Panc1 (cell line): ENCODE measurements around the gene PPP2R5D. TPM values are rescaled to one million over a fixed set of nuclear protein-coding genes. Genes with fewer than 3 reads are reported as not detected.

ENCODE experiments used
- ATAC-seq: fragments of 200-7000 bp; cut with Tn5 transposase; 2 replicates; pipeline ENCODE4 v1.9.1; 2020; ENCODE audit warnings: mild to moderate bottlenecking, moderate library complexity
- BruUV-seq: library from RNA; stranded (reverse); fragments of 400-500 nt; replicated peaks from 2 replicates; lab custom pipeline; 2021; lab: Mats Ljungman, UMichigan
- CTCF ChIA-PET: fragments of 300-600 bp; sonication (Branson Sonifier 250); formaldehyde crosslinking; loops from one replicate; lab custom pipeline; 2022; ENCODE audit warnings: antibody characterized with exemption; lab: Charles Lee
- POLR2A ChIA-PET: fragments of 300-600 bp; sonication (Branson Sonifier 250); formaldehyde crosslinking; loops from one replicate; lab custom pipeline; 2022; ENCODE audit warnings: antibody characterized with exemption; lab: Charles Lee
- DNase-seq: peaks from one replicate; pipeline ENCODE4 v3.0.0-alpha.2; 2010; ENCODE audit warnings: low read depth, low spot score
- H3K27ac ChIP-seq: 2 replicates; pipeline ENCODE4 v1.5.1; 2011; ENCODE audit warnings: mild to moderate bottlenecking, low read length, inconsistent platforms
- H3K27me3 ChIP-seq: fragments of 200-500 bp; sonication (Bioruptor generic); 2 replicates; pipeline ENCODE4 v1.6.0; 2014; ENCODE audit warnings: low read length, inconsistent platforms; ENCODE audit not compliant: control insufficient read depth, insufficient read depth
- H3K36me3 ChIP-seq: fragments of 200-500 bp; sonication (Bioruptor generic); 2 replicates; pipeline ENCODE4 v1.5.1; 2014; ENCODE audit warnings: inconsistent platforms, mild to moderate bottlenecking, low read length, moderate library complexity; ENCODE audit not compliant: control insufficient read depth, insufficient read depth
- H3K4me1 ChIP-seq: 2 replicates; pipeline ENCODE4 v1.5.1; 2011; ENCODE audit warnings: inconsistent platforms, mild to moderate bottlenecking, low read length, moderate library complexity; ENCODE audit not compliant: control insufficient read depth, insufficient read depth
- H3K4me3 ChIP-seq, 2 experiments: 2 replicates each; pipeline ENCODE4 v1.5.1; 2011 to 2012; ENCODE audit warnings: low read depth in 2 of 2, low read length in 2 of 2, mild to moderate bottlenecking in 2 of 2, inconsistent platforms in 1 of 2, moderate library complexity in 1 of 2
- H3K9me3 ChIP-seq: fragments of 200-500 bp; sonication (Bioruptor generic); 2 replicates; pipeline ENCODE4 v1.5.1; 2014; ENCODE audit warnings: low read depth, mild to moderate bottlenecking, inconsistent platforms, low read length, moderate library complexity; ENCODE audit not compliant: control insufficient read depth, insufficient read depth
- CTCF ChIP-seq: fragments of 450-650 bp; IDR thresholded peaks from 2 replicates; pipeline ENCODE4 v1.5.1; 2017; ENCODE audit warnings: mild to moderate bottlenecking
- POLR2AphosphoS5 ChIP-seq: IDR thresholded peaks from 2 replicates; pipeline ENCODE4 v1.6.1; 2012; ENCODE audit warnings: mild to moderate bottlenecking, low read depth, low read length, moderate library complexity
- REST ChIP-seq, 2 experiments: IDR thresholded peaks; 2 replicates each; pipeline ENCODE4 v1.6.1; 2011 to 2012; ENCODE audit warnings: low read depth in 2 of 2, control low read depth in 1 of 2, low read length in 1 of 2, mild to moderate bottlenecking in 1 of 2, moderate library complexity in 1 of 2; ENCODE audit not compliant: insufficient read depth in 1 of 2
- SIN3A ChIP-seq: IDR thresholded peaks from 2 replicates; pipeline ENCODE4 v1.6.1; 2012; ENCODE audit warnings: low read depth, mild to moderate bottlenecking, low read length, moderate library complexity, borderline replicate concordance; ENCODE audit not compliant: insufficient read depth
- TCF7L2 ChIP-seq: IDR thresholded peaks from 2 replicates; pipeline ENCODE4 v1.6.1; 2011; ENCODE audit warnings: mild to moderate bottlenecking, low read depth, low read length, inconsistent platforms
- in situ Hi-C: cut with HindIII; loops from 2 replicates; pipeline ENCODE4 v1.10.0; 2016; ENCODE audit warnings: low sequenced_read_pairs, low pct_unique_long_range_greater_than_20kb
- intact Hi-C: fragments of 100-400 bp; cut with micrococcal nuclease; formaldehyde crosslinking; loops from one replicate; pipeline ENCODE4 v1.10.0; 2022; ENCODE audit not compliant: unreplicated experiment
- total RNA-seq: library from RNA; stranded (reverse); gene quantifications from one replicate; pipeline ENCODE4 v1.2.1, GENCODE V29; 2021; ENCODE audit not compliant: unreplicated experiment

PPP2R5D gene
- total RNA-seq, 1 experiment from 2014 or later = 63.6 TPM

- in situ Hi-C loops = no loop called here
- intact Hi-C loops = no loop called here
- Histone ChIP-seq H3K36me3 (peaks cover 6% of the 10 kb centered on the region; the same call in 1 of the 2 replicates), H3K9me3 (no peaks in the 10 kb centered on the region), H3K27ac (no peak overlapping the region), H3K27me3 (no peaks in the 10 kb centered on the region), H3K4me3 (no peak overlapping the region), H3K4me1 (no peaks in the 10 kb centered on the region)
- no TSS peak for BruUV-seq
- ATAC-seq (no peak), DNase-seq (no peak)
- TF ChIP-seq SIN3A (no peak), CTCF (no peak), POLR2AphosphoS5 (no peak), REST (IDR thresholded peaks at IDR 0.05; ENCODE audit: insufficient read depth in 1 of 2, low read depth in 2 of 2, low read length in 1 of 2) (no peak), TCF7L2 (no peak)
- CTCF ChIA-PET = no interaction called here
- POLR2A ChIA-PET = no interaction called here
Observed at GRCh38 chr6:42938987-42939809, 45.2 kb upstream of the PPP2R5D start.

- ATAC-seq = no peak
- intact Hi-C loops (no loop called here), in situ Hi-C loops (no loop called here)
- no peak for TF ChIP-seq POLR2AphosphoS5
- ChIA-PET POLR2A (no interaction called here), CTCF (no interaction called here)
- Histone ChIP-seq H3K9me3 (no peaks in the 10 kb centered on the region), H3K4me3 (no peak overlapping the region), H3K4me1 (no peaks in the 10 kb centered on the region), H3K27ac (no peak overlapping the region), H3K27me3 (no peaks in the 10 kb centered on the region), H3K36me3 (peaks cover 6% of the 10 kb centered on the region; the same call in 1 of the 2 replicates)
- no TSS peak for BruUV-seq
- no peak for DNase-seq
Observed at GRCh38 chr6:42939810-42940167, 44.6 kb upstream of the PPP2R5D start.

- intact Hi-C loops (no loop called here), in situ Hi-C loops (no loop called here)
- ChIA-PET CTCF (interaction anchor here (0.6 kb wide), 1 partner anchor 1086 kb away, joined by 3 read pairs; no protein-coding TSS in a partner anchor), POLR2A (interaction anchor here (0.6 kb wide), 1 partner anchor 556 kb away, joined by 5 read pairs; no protein-coding TSS in a partner anchor)
- Histone ChIP-seq H3K27me3 (no peaks in the 10 kb centered on the region), H3K4me1 (no peaks in the 10 kb centered on the region), H3K27ac (no peak overlapping the region), H3K9me3 (no peaks in the 10 kb centered on the region), H3K4me3 (no peak overlapping the region), H3K36me3 (peaks cover 3% of the 10 kb centered on the region; the same call in 1 of the 2 replicates)
- TF ChIP-seq TCF7L2 (no peak), SIN3A (no peak), POLR2AphosphoS5 (no peak), CTCF (no peak), REST (IDR thresholded peaks at IDR 0.05; ENCODE audit: insufficient read depth in 1 of 2, low read depth in 2 of 2, low read length in 1 of 2) (no peak)
- BruUV-seq = no TSS peak
- DNase-seq (no peak), ATAC-seq (no peak)
Observed at GRCh38 chr6:42940493-42941045, 43.8 kb upstream of the PPP2R5D start.
